Measurements from ENCODE around the gene RUNDC3A. TPM values are rescaled to one million over a fixed set of nuclear protein-coding genes. Genes with fewer than 3 reads are reported as not detected.

The RUNDC3A gene
- total and polyA plus RNA-seq, 12 donors = 1.6 to 133 (median 11.9) TPM

- Histone ChIP-seq H3K27ac (no peak overlapping the region), H3K36me3 (replicated peaks in 1 of 2) (no peaks in the 10 kb centered on the region), H3K4me1 (replicated peaks in 1 of 2) (peaks cover 20 to 23% of the 10 kb centered on the region in 2 donors), H3K4me3 (no peak overlapping the region), H3K27me3 (no peaks in the 10 kb centered on the region), H3K9me3 (replicated peaks in 1 of 3) (no peaks in the 10 kb centered on the region)
- intact Hi-C loops (cut with DNase I) = no loop called here
- WGBS, 4 donors = 79 to 90% (median 86%) methylated on average over 2 to 3 of the region's 3 CpGs
- no peak for DNase-seq
- TF ChIP-seq CTCF (IDR thresholded peaks at IDR 0.05) (no peak), POLR2A (IDR thresholded peaks at IDR 0.05) (no peak)
Observed at GRCh38 chr17:44282264-44282663, 26.1 kb upstream of the RUNDC3A start.

GRCh38 chr17:44283344-44284023 lies 24.9 kb upstream of the RUNDC3A start:
- Histone ChIP-seq H3K4me1 (replicated peaks in 1 of 2) (peaks cover 20 to 25% of the 10 kb centered on the region in 2 donors), H3K27ac (no peak overlapping the region), H3K9me3 (replicated peaks in 1 of 3) (no peaks in the 10 kb centered on the region), H3K4me3 (no peak overlapping the region), H3K36me3 (replicated peaks in 1 of 2) (no peaks in the 10 kb centered on the region), H3K27me3 (no peaks in the 10 kb centered on the region)
- TF ChIP-seq CTCF (IDR thresholded peaks at IDR 0.05) (no peak), POLR2A (IDR thresholded peaks at IDR 0.05) (no peak)
- intact Hi-C loops (cut with DNase I) = no loop called here
- 88 to 94% (median 89%) methylated on average over 6 to 8 of the region's 8 CpGs for WGBS, 4 donors
- no peak for DNase-seq

- Histone ChIP-seq H3K27me3 (no peaks in the 10 kb centered on the region), H3K36me3 (replicated peaks in 1 of 2) (no peaks in the 10 kb centered on the region), H3K4me3 (no peak overlapping the region), H3K9me3 (replicated peaks in 1 of 3) (no peaks in the 10 kb centered on the region), H3K27ac (no peak overlapping the region), H3K4me1 (replicated peaks in 1 of 2) (peaks cover 18 to 25% of the 10 kb centered on the region in 2 donors)
- WGBS, 4 donors = 95 to 100% (median 98%) methylated on average over 2 to 4 of the region's 4 CpGs
- no peak for TF ChIP-seq CTCF (IDR thresholded peaks at IDR 0.05)
- TF ChIP-seq POLR2A (IDR thresholded peaks at IDR 0.05) = no peak
- intact Hi-C loops (cut with DNase I) = no loop called here
- DNase-seq = no peak
Observed at GRCh38 chr17:44284024-44284400, 24.4 kb upstream of the RUNDC3A start.

GRCh38 chr17:44287651-44288050 lies 20.8 kb upstream of the RUNDC3A start:
- H3K4me3 ChIP-seq = no peak overlapping the region
- H3K27ac ChIP-seq = no peak overlapping the region
- intact Hi-C loops (cut with DNase I) = no loop called here
- no peaks in the 10 kb centered on the region for H3K9me3 ChIP-seq (replicated peaks in 1 of 3)
- H3K27me3 ChIP-seq = no peaks in the 10 kb centered on the region
- DNase-seq = no peak
- TF ChIP-seq POLR2A (IDR thresholded peaks at IDR 0.05) = no peak
- 75 to 79% (median 76%) methylated on average over 8 of the region's 8 CpGs for whole genome bisulfite sequencing, 4 donors
- peaks cover 0 to 6% of the 10 kb centered on the region in 2 donors for H3K4me1 ChIP-seq (replicated peaks in 1 of 2)
- H3K36me3 ChIP-seq (replicated peaks in 1 of 2) = no peaks in the 10 kb centered on the region
